ENCODE measurements around the gene ZNF397.

- no peak for TF ChIP-seq BHLHE40 (IDR thresholded peaks at IDR 0.05; ENCODE audit: borderline replicate concordance)
- TF ChIP-seq SP1 (IDR thresholded peaks at IDR 0.05): no peak
- no peak for TF ChIP-seq ARNT (IDR thresholded peaks at IDR 0.05)
- TF ChIP-seq SUZ12 (IDR thresholded peaks at IDR 0.05): no peak
- no peak for TF ChIP-seq FOXA1 (IDR thresholded peaks at IDR 0.05)
- no peak for TF ChIP-seq ELF4 (IDR thresholded peaks at IDR 0.05)
- TF ChIP-seq FOXK2 (IDR thresholded peaks at IDR 0.05): no peak
Measured at GRCh38 chr18:35236571-35237363, 4.1 kb upstream of the ZNF397 start.

Measured in HEK293T (cell line).